HepG2 (cell line): Measurements from ENCODE around the gene KNG1.

ENCODE experiments used
- CBX1 ChIP-seq: IDR thresholded peaks from one replicate; pipeline ENCODE4 v1.6.1; 2016; ENCODE audit warnings: antibody characterized with exemption, low read depth
- DPF2 ChIP-seq: sonication (generic); formaldehyde crosslinking; IDR thresholded peaks from 2 replicates; pipeline ENCODE4 v1.4.0; 2020; ENCODE audit warnings: mild to moderate bottlenecking, low read depth, missing genetic modification reagents, borderline replicate concordance
- EZH2 ChIP-seq: conservative IDR thresholded peaks from 2 replicates; pipeline ENCODE4 v1.6.1; 2012; ENCODE audit warnings: mild to moderate bottlenecking, low read depth, low read length, moderate library complexity
- POLR2G ChIP-seq: fragments of 200-400 bp; formaldehyde crosslinking; IDR thresholded peaks from 2 replicates; pipeline ENCODE4 v1.6.1; 2018; ENCODE audit warnings: mild to moderate bottlenecking, low read depth, low read length, moderate library complexity
- ZNF607 ChIP-seq: sonication (generic); formaldehyde crosslinking; IDR thresholded peaks from 2 replicates; pipeline ENCODE4 v1.5.1; 2020; ENCODE audit warnings: missing genetic modification reagents, mild to moderate bottlenecking, borderline replicate concordance

DNA sequence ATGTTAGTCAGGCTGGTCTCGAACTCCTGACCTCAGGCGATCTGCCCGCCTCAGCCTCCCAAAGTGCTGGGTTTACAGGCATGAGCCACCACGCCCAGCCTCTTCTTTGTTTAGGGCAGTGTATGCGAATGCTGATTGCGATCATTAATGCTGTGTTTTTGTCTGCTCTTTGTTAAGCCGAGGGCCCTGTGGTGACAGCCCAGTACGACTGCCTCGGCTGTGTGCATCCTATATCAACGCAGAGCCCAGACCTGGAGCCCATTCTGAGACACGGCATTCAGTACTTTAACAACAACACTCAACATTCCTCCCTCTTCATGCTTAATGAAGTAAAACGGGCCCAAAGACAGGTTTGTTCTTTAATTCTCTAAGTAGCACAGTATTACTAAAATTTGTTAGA is 7.8 kb downstream of the KNG1 start:
- no peak for TF ChIP-seq EZH2
- no peak for TF ChIP-seq CBX1
- TF ChIP-seq DPF2, result no peak
- no peak for TF ChIP-seq ZNF607 (CRISPR knock-in tag)
- TF ChIP-seq POLR2G, result no peak
